Esophagus muscularis mucosa (tissue), 4 donors: Measurements from ENCODE around the gene LSMEM2. TPM values are rescaled to one million over a fixed set of nuclear protein-coding genes. Genes with fewer than 3 reads are reported as not detected.

ENCODE experiments used
- DNase-seq: peaks from one replicate; pipeline ENCODE4 v3.0.0-alpha.2; 2017; ENCODE audit errors: extremely low spot score
- H3K27ac ChIP-seq, 4 donors: fragments of 200-600 bp; sonication (generic); replicated peaks in 1 of 4; 1 replicate in 3 of 4; 2 replicates in 1 of 4; pipeline ENCODE4 v1.5.1; 2016 to 2019; ENCODE audit warnings: mild to moderate bottlenecking in 1 of 4
- H3K27me3 ChIP-seq, 4 donors: fragments of 200-600 bp; sonication (generic); one replicate each; pipeline versions ENCODE4 v1.5.1 to v1.6.0; 2016 to 2019
- H3K36me3 ChIP-seq, 4 donors: fragments of 200-600 bp; sonication (generic); one replicate each; pipeline ENCODE4 v1.5.1; 2016 to 2019
- H3K4me1 ChIP-seq, 4 donors: fragments of 200-600 bp; sonication (generic); one replicate each; pipeline ENCODE4 v1.5.1; 2016 to 2019
- H3K4me3 ChIP-seq, 4 donors: fragments of 200-600 bp; sonication (generic); 1 replicate in 2 of 4; 2 replicates in 2 of 4; pipeline ENCODE4 v1.5.1; 2016 to 2019; ENCODE audit warnings: mild to moderate bottlenecking in 4 of 4, moderate library complexity in 1 of 4
- H3K9me3 ChIP-seq, 4 donors: fragments of 200-600 bp; sonication (generic); 1 replicate in 3 of 4; 2 replicates in 1 of 4; pipeline ENCODE4 v1.5.1; 2016 to 2019
- EP300 ChIP-seq: sonication (generic); formaldehyde crosslinking; IDR thresholded peaks from one replicate; pipeline ENCODE4 v1.6.1; 2017; ENCODE audit warnings: antibody characterized with exemption
- POLR2A ChIP-seq: fragments of 450-650 bp; IDR thresholded peaks from one replicate; pipeline ENCODE4 v1.6.1; 2017; ENCODE audit warnings: antibody characterized with exemption, moderate library complexity, mild to moderate bottlenecking, low read depth
- POLR2AphosphoS5 ChIP-seq, 2 donors: sonication (generic); formaldehyde crosslinking; IDR thresholded peaks; one replicate each; pipeline ENCODE4 v1.6.1; 2017; ENCODE audit warnings: antibody characterized with exemption in 2 of 2
- WGBS: methylation state at CpG from one replicate; pipeline ENCODE4 v1.1.5; 2018; 5-methylcytosine and 5-hydroxymethylcytosine counted together
- intact Hi-C: fragments of 100-400 bp; cut with DNase I; formaldehyde crosslinking; loops from one replicate; pipeline ENCODE4 v1.15.1; 2023
- total RNA-seq, 4 donors: library from RNA; depleted of rRNA; stranded (reverse); fragments of >200 nt; gene quantifications; one replicate each; pipeline versions ENCODE4 v1.1.0 to v1.2.1, GENCODE V29; 2016
- TF ChIP-seq, protein P1 (sequence below), 3 experiments: fragments of 200-600 bp in 2 of 3; fragments of 450-650 bp in 1 of 3; sonication (generic) in 2 of 3; IDR thresholded peaks; one replicate each; pipeline ENCODE4 v1.5.1; 2017 to 2019; ENCODE audit warnings: antibody characterized with exemption in 3 of 3, mild to moderate bottlenecking in 2 of 3, moderate library complexity in 1 of 3

LSMEM2 gene
- total RNA-seq, 4 donors from 2014 or later: not detected

DNA sequence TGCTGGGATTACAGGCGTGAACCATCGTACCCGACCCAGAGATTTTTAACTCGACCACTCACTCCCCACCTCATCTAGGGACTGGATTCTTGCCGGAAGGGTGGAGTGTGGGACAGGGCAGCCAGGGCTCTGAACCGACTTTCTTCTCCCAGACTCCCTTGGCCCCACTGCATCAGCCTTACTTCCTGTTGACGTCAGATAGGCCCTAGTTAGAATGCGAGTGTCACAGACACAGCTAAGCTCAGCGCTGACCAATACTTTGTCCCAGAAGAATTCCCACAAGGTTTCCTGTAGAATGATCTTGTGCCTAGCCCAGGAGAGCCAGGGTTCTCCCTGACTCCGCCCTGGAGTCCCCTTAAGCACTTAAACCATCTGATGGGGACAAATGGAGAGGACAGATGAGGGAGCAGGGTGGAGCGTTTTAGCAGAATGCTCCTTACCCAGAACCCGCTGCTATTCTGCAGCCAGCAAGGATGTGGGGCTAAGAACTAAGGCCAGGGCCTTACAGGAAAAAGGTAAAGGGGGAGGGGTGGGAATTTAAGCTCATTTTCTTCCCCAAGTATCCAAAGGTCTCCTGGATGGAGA is 54.9 kb downstream of the LSMEM2 start:
- TF ChIP-seq POLR2A (no peak), POLR2AphosphoS5 (IDR thresholded peaks at IDR 0.05) (peak; percentile 66 to 70)
- 67% methylated on average over 7 of the region's 12 CpGs for WGBS
- Histone ChIP-seq H3K36me3 (peaks cover 24 to 43% (median 36%) of the 10 kb centered on the region in 4 donors), H3K4me1 (peaks cover 61 to 68% (median 63%) of the 10 kb centered on the region in 4 donors), H3K9me3 (no peaks in the 10 kb centered on the region), H3K4me3 (peak overlapping the region in 1 of 4 donors; percentile 18), H3K27me3 (no peaks in the 10 kb centered on the region), H3K27ac (peak overlapping the region; percentile 96 to 100 (median 98))
- intact Hi-C loops: no loop called here
- no peak for DNase-seq

GRCh38 chr3:50334339-50335075 is 55.6 kb downstream of the LSMEM2 start:
- Histone ChIP-seq H3K27ac (peak overlapping the region; percentile 96 to 100 (median 98)), H3K27me3 (no peaks in the 10 kb centered on the region), H3K4me1 (peaks cover 63 to 70% (median 67%) of the 10 kb centered on the region in 4 donors), H3K36me3 (peaks cover 24 to 37% (median 30%) of the 10 kb centered on the region in 4 donors), H3K9me3 (no peaks in the 10 kb centered on the region), H3K4me3 (peak overlapping the region in 2 of 4 donors; percentile 1 to 2)
- intact Hi-C loops: no loop called here
- TF ChIP-seq, protein P1, sequence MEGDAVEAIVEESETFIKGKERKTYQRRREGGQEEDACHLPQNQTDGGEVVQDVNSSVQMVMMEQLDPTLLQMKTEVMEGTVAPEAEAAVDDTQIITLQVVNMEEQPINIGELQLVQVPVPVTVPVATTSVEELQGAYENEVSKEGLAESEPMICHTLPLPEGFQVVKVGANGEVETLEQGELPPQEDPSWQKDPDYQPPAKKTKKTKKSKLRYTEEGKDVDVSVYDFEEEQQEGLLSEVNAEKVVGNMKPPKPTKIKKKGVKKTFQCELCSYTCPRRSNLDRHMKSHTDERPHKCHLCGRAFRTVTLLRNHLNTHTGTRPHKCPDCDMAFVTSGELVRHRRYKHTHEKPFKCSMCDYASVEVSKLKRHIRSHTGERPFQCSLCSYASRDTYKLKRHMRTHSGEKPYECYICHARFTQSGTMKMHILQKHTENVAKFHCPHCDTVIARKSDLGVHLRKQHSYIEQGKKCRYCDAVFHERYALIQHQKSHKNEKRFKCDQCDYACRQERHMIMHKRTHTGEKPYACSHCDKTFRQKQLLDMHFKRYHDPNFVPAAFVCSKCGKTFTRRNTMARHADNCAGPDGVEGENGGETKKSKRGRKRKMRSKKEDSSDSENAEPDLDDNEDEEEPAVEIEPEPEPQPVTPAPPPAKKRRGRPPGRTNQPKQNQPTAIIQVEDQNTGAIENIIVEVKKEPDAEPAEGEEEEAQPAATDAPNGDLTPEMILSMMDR (IDR thresholded peaks at IDR 0.05): no peak
- TF ChIP-seq POLR2A: no peak
- 65% methylated on average over 5 of the region's 5 CpGs for WGBS
- DNase-seq: no peak

DNA sequence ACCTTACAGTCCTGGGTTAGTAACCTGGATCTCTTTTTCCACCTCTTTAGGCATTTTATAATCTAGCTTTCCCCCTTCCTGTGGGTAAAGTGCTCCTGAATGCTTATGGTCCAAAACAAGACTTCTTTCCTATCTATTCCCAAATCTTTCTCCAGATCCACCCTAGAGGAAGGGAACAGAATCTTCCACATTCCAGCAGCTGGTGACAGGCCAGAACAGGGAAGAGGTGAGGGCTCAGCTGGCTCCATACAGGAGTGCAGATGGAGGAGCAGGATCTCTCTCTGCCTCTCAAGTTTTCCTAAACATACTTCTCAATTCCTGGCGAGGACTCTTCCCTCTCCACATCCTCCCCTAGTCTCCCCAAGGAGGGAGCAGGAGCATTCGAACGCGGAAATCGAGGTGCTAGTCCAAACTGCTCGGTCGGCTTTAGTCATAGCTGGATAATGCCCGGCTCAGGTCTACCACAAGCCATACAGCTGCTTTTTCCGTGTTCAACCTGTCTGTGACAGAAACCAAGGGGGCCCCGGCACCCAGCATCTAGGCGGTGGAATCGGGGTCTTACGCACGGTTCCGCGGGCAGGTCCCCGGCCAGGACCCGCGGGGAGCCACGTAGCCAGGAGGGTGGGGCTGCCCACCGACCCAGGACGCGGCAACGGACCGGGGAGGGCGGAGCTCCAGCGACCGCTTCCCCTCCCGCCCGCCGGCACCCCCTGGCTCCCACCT is 57.7 kb downstream of the LSMEM2 start:
- no peaks in the 10 kb centered on the region for H3K27me3 ChIP-seq
- peak overlapping the region; percentile 74 to 92 (median 88) for H3K4me3 ChIP-seq
- peaks cover 4 to 16% (median 9%) of the 10 kb centered on the region in 4 donors for H3K36me3 ChIP-seq
- peak overlapping the region; percentile 96 to 100 (median 98) for H3K27ac ChIP-seq
- peaks cover 78 to 91% (median 88%) of the 10 kb centered on the region in 4 donors for H3K4me1 ChIP-seq
- TF ChIP-seq, protein P1 (IDR thresholded peaks at IDR 0.05): no peak
- TF ChIP-seq EP300 (no peak), POLR2A (no peak), POLR2AphosphoS5 (IDR thresholded peaks at IDR 0.05) (no peak)
- WGBS: 10% methylated on average over 10 of the region's 31 CpGs
- H3K9me3 ChIP-seq: no peaks in the 10 kb centered on the region
- intact Hi-C loops: no loop called here
- DNase-seq: no peak

GRCh38 chr3:50337175-50337861 is 58.4 kb downstream of the LSMEM2 start:
- WGBS: 0% methylated on average over 3 of the region's 79 CpGs
- intact Hi-C loops: no loop called here
- H3K4me1 ChIP-seq: peaks cover 73 to 92% (median 89%) of the 10 kb centered on the region in 4 donors

More at GRCh38 chr3:50337175-50337861, 58.4 kb downstream of the LSMEM2 start:
- H3K27me3 ChIP-seq: no peaks in the 10 kb centered on the region
- TF ChIP-seq POLR2A: peak; percentile 81
- TF ChIP-seq POLR2AphosphoS5 (IDR thresholded peaks at IDR 0.05): peak; percentile 99
- TF ChIP-seq, protein P1 (IDR thresholded peaks at IDR 0.05): no peak
- no peak for TF ChIP-seq EP300
- peak; percentile 100 for DNase-seq
- peak overlapping the region; percentile 96 to 100 (median 98) for H3K27ac ChIP-seq
- no peaks in the 10 kb centered on the region for H3K9me3 ChIP-seq
- H3K36me3 ChIP-seq: peaks cover 0 to 9% (median 2%) of the 10 kb centered on the region in 4 donors
- peak overlapping the region; percentile 74 to 92 (median 88) for H3K4me3 ChIP-seq

Other genes starting within 250 kb of the LSMEM2 start
- gene RBM5, start 190.2 kb upstream of the LSMEM2 start, total RNA-seq: 100 to 1,000 TPM in 2 of 4 donors, 10 to 100 TPM in 2; 78.0 to 161 (median 95.8) TPM
- 10 to 100 TPM; 11.9 to 46.5 (median 23.3) TPM for gene SEMA3F, start 123.8 kb upstream of the LSMEM2 start, total RNA-seq
- not detected for gene GNAT1, start 87.5 kb upstream of the LSMEM2 start, total RNA-seq
- gene SLC38A3, start 73.8 kb upstream of the LSMEM2 start, total RNA-seq: under 1 TPM in 2 of 4 donors, not detected in 2; 0.11 to 0.39 TPM
- 100 to 1,000 TPM; 149 to 297 (median 239) TPM for gene GNAI2, start 42.9 kb upstream of the LSMEM2 start, total RNA-seq
- gene SEMA3B, start 9.9 kb upstream of the LSMEM2 start, total RNA-seq: 10 to 100 TPM; 37.4 to 66.6 (median 46.4) TPM
- 100 to 1,000 TPM in 1 of 4 donors, 10 to 100 TPM in 3; 49.4 to 106 (median 85.8) TPM for gene IFRD2, start 13.3 kb downstream of the LSMEM2 start, total RNA-seq
- 1 to 10 TPM; 2.1 to 6.7 (median 3.4) TPM for gene HYAL3, start 20.3 kb downstream of the LSMEM2 start, total RNA-seq
- gene NAA80, start 20.3 kb downstream of the LSMEM2 start, total RNA-seq: 1 to 10 TPM; 6.8 to 9.5 (median 8.0) TPM
- gene HYAL1, start 24.5 kb downstream of the LSMEM2 start, total RNA-seq: 10 to 100 TPM in 1 of 4 donors, 1 to 10 TPM in 3; 8.3 to 15.6 (median 9.0) TPM
- gene HYAL2, start 43.7 kb downstream of the LSMEM2 start, total RNA-seq: 100 to 1,000 TPM in 2 of 4 donors, 10 to 100 TPM in 2; 37.4 to 114 (median 97.2) TPM
- gene TUSC2, start 49.1 kb downstream of the LSMEM2 start, total RNA-seq: 10 to 100 TPM; 18.7 to 40.6 (median 37.5) TPM
- gene RASSF1, start 61.7 kb downstream of the LSMEM2 start, total RNA-seq: 10 to 100 TPM; 28.7 to 44.2 (median 33.2) TPM
- under 1 TPM in 3 of 4 donors, not detected in 1; 0.50 to 0.57 (median 0.52) TPM for gene ZMYND10, start 66.6 kb downstream of the LSMEM2 start, total RNA-seq
- gene NPRL2, start 71.7 kb downstream of the LSMEM2 start, total RNA-seq: 10 to 100 TPM; 10.4 to 16.7 (median 14.2) TPM
- gene CYB561D2, start 71.8 kb downstream of the LSMEM2 start, total RNA-seq: 10 to 100 TPM in 1 of 4 donors, 1 to 10 TPM in 3; 5.4 to 12.4 (median 8.1) TPM
- gene TMEM115, start 80.4 kb downstream of the LSMEM2 start, total RNA-seq: 10 to 100 TPM; 37.0 to 85.6 (median 66.3) TPM
- 1 to 10 TPM in 2 of 4 donors, under 1 TPM in 2; 0.84 to 2.8 (median 1.1) TPM for gene CACNA2D2, start 224.5 kb downstream of the LSMEM2 start, total RNA-seq